ENCODE data around the gene PRADC1. TPM values are rescaled to one million over a fixed set of nuclear protein-coding genes. Genes with fewer than 3 reads are reported as not detected.
A peak's percentile ranks its signal among the peaks of the same experiment; 100 is the strongest.

PRADC1 gene
- total and polyA plus RNA-seq, 2 donors (not counting 1 experiment from before 2014, with no cell fraction given): 2.3 to 4.6 TPM

- Histone ChIP-seq H3K27ac (ENCODE audit: low read length in 2 of 2) (no peak overlapping the region), H3K27me3 (replicated peaks in 1 of 4; ENCODE audit: control extremely low read depth in 1 of 4, control insufficient read depth in 3 of 4, insufficient read depth in 4 of 4, low read length in 3 of 4) (peaks cover 0 to 52% (median 20%) of the 10 kb centered on the region in 4 experiments), H3K9me3 (ENCODE audit: control extremely low read depth in 1 of 3, control insufficient read depth in 2 of 3, insufficient read depth in 1 of 3, low read length in 2 of 3) (peaks cover 0 to 16% (median 1%) of the 10 kb centered on the region in 3 donors), H3K36me3 (replicated peaks in 1 of 2; ENCODE audit: control extremely low read depth in 1 of 2, control insufficient read depth in 1 of 2, extremely low read depth in 1 of 2, insufficient read depth in 2 of 2, low read length in 1 of 2) (no peaks in the 10 kb centered on the region), H3K9ac (ENCODE audit: low read length) (peak overlapping the region; percentile 37), H3K4me3 (ENCODE audit: control extremely low read depth in 1 of 5, extremely low read depth in 1 of 5, insufficient read depth in 1 of 5, low read depth in 2 of 5, low read length in 4 of 5) (peak overlapping the region in 3 of 5 experiments; percentile 29 to 40 (median 39)), H3K4me1 (ENCODE audit: control insufficient read depth in 2 of 2, insufficient read depth in 2 of 2, low read length in 2 of 2) (peaks cover 14 to 17% of the 10 kb centered on the region in 2 donors), H3K4me2 (replicated peaks; ENCODE audit: low read depth, low read length, poor library complexity, severe bottlenecking) (peak overlapping the region; percentile 77), H4K20me1 (ENCODE audit: control insufficient read depth, insufficient read depth, low read length, poor library complexity, severe bottlenecking) (no peaks in the 10 kb centered on the region), H2AFZ (ENCODE audit: insufficient read depth, low read depth, low read length, poor library complexity, severe bottlenecking) (peak overlapping the region; percentile 54), H3K79me2 (ENCODE audit: control insufficient read depth, insufficient read depth, low read length) (no peaks in the 10 kb centered on the region)
- 12% methylated on average over 35 of the region's 44 CpGs for WGBS (ENCODE audit: insufficient coverage)
- CTCF ChIA-PET: no interaction called here
- no peak for DNase-seq
- Mint-ChIP-seq H3K27ac (no peak overlapping the region), H3K4me1 (peaks cover 11% of the 10 kb centered on the region), H3K4me3 (peak overlapping the region; percentile 59), H3K27me3 (peaks cover 57% of the 10 kb centered on the region), H3K9me3 (ENCODE audit: insufficient read depth) (no peaks in the 10 kb centered on the region)
- ATAC-seq (ENCODE audit: low read depth): no peak
- TF ChIP-seq EZH2 (IDR thresholded peaks at IDR 0.05; ENCODE audit: borderline replicate concordance, insufficient read depth, low read depth, low read length, poor library complexity, severe bottlenecking) (no peak), CTCF (IDR thresholded peaks at IDR 0.05) (no peak)
- intact Hi-C loops (cut with micrococcal nuclease): no loop called here
- POLR2A ChIA-PET: interaction anchor here (0.7 kb wide), 1 partner anchor 9 kb away, joined by 3 read pairs; no protein-coding TSS in a partner anchor
Measured at GRCh38 chr2:73203055-73203681, 29.9 kb downstream of the PRADC1 start.

Data from B cell (primary cell).